ENCODE data around the gene AUP1. TPM values are rescaled to one million over a fixed set of nuclear protein-coding genes. Genes with fewer than 3 reads are reported as not detected.

The AUP1 gene
- total RNA-seq, 1 experiment from 2014 or later: 91.5 TPM

- Mint-ChIP-seq H3K9me3 (no peaks in the 10 kb centered on the region), H3K36me3 (ENCODE audit: insufficient read depth in 1 of 3, low read depth in 3 of 3) (peaks cover 28 to 67% (median 62%) of the 10 kb centered on the region in 3 experiments), H3K4me1 (no peaks in the 10 kb centered on the region), H3K27me3 (ENCODE audit: low read depth) (peaks cover 6% of the 10 kb centered on the region), H3K27ac (no peak overlapping the region), H3K4me3 (no peak overlapping the region)
- H4K5ac ChIP-seq (ENCODE audit: insufficient read length, low read depth, low read length): no peak overlapping the region
- H3K23me2 ChIP-seq (ENCODE audit: insufficient read length, low read depth, low read length, poor library complexity, severe bottlenecking): no peaks in the 10 kb centered on the region
- no peak overlapping the region for H3K4me2 ChIP-seq (ENCODE audit: insufficient read depth, insufficient read length, low read length)
- no peaks in the 10 kb centered on the region for H3K4me1 ChIP-seq (ENCODE audit: insufficient read depth, low read length)
- no peak overlapping the region for H3K56ac ChIP-seq (ENCODE audit: insufficient read length, low read depth, low read length)
- no peak overlapping the region for H4K8ac ChIP-seq (replicated peaks; ENCODE audit: insufficient read length, low read depth, low read length)
- H3K18ac ChIP-seq (ENCODE audit: insufficient read length, low read depth, low read length): no peak overlapping the region
- H3K79me1 ChIP-seq (ENCODE audit: insufficient read depth, low read depth, low read length, poor library complexity, severe bottlenecking): no peaks in the 10 kb centered on the region
- no peak overlapping the region for H2AFZ ChIP-seq (ENCODE audit: low read length)
- no peak for DNase-seq
- no CpG with 5 or more reads among the region's 9 CpGs for WGBS (ENCODE audit: extremely low coverage, insufficient read length, low lambda C conversion rate)
- no peak overlapping the region for H3K27ac ChIP-seq (ENCODE audit: insufficient read length, low read depth, low read length)
- no peaks in the 10 kb centered on the region for H4K20me1 ChIP-seq (ENCODE audit: control insufficient read depth, insufficient read depth, insufficient read length)
- H3K9ac ChIP-seq (ENCODE audit: extremely low read depth, insufficient read length, low read length): no peak overlapping the region
- H3K14ac ChIP-seq (ENCODE audit: insufficient read depth, low read length): no peak overlapping the region
- no peak overlapping the region for H4K91ac ChIP-seq (ENCODE audit: insufficient read length, low read depth, low read length)
- H2BK12ac ChIP-seq (ENCODE audit: insufficient read length, low read depth, low read length): no peak overlapping the region
- H2BK15ac ChIP-seq (ENCODE audit: low read depth, low read length): no peak overlapping the region
- H3T11ph ChIP-seq (ENCODE audit: low read length): no peak overlapping the region
- H3K4ac ChIP-seq (ENCODE audit: low read depth, low read length): no peak overlapping the region
- no peaks in the 10 kb centered on the region; the same call in 1 of the 2 replicates for H3K27me3 ChIP-seq (ENCODE audit: insufficient read depth, low read length)
- H2BK120ac ChIP-seq (ENCODE audit: low read depth, low read length, poor library complexity, severe bottlenecking): no peak overlapping the region
- no peak overlapping the region for H2BK20ac ChIP-seq (ENCODE audit: low read depth, low read length, poor library complexity, severe bottlenecking)
- H3K79me2 ChIP-seq (ENCODE audit: insufficient read depth, low read length): no peaks in the 10 kb centered on the region
- H2BK5ac ChIP-seq (ENCODE audit: insufficient read length, low read length): no peak overlapping the region
- H3K23ac ChIP-seq (ENCODE audit: insufficient read length, low read depth, low read length): no peak overlapping the region
- TF ChIP-seq CTCF (conservative IDR thresholded peaks at IDR 0.05): no peak
- no peaks in the 10 kb centered on the region for H3K9me3 ChIP-seq (ENCODE audit: control insufficient read depth, low read depth, low read length)
- H2AK5ac ChIP-seq (ENCODE audit: insufficient read length, low read length): no peak overlapping the region
Measured at GRCh38 chr2:74489906-74490305, 39.6 kb downstream of the AUP1 start.

Data from H9 (cell line).